Right forelimb (tissue), 1 donor: ENCODE data around the gene TMCC1.
"Not testable (repeated sequence)": the region's sequence is repeated elsewhere in the genome, so short reads cannot be mapped to it uniquely, and the experiment has no call there.

Experiments used
- DNase-seq: peaks from one replicate; pipeline ENCODE4 v3.0.0-alpha.2; 2018

Gene TMCC1

DNA sequence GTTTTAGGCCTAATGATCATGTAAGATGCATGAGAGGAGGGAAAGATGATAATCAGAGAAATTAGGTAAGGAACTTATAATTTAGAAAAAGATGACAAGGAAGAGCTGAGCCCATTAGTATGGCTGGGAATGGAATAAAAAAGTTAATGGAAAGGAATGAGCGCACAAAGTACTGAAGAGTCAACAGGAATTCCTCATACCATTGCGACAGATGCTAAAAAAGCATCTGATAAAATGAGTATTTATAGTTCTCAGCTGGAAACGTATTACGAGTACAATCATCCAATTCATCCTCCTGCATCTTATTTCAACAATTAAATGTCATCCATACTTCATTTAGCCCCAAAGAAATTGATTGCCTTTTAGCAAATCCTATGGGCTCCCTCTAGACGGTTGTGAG is 58.9 kb downstream of the TMCC1 start:
- DNase-seq, result no peak

DNA sequence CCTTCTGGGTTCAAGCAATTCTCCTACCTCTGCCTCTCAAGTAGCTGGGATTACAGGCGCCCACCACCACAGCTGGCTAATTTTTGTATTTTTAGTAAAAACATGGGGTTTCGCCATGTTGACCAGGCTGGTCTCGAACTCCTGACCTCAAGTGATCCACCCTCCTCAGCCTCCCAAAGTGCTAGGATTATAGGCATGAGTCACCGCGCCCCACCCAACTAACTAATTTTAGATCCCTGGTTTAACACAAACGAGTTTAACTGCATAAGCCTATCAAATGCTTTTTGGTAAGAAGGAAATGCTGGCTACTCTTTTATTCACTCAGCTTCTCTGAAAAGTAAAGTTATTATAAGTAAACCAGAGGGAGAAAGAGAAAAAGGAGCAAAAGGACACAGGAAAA is 61.6 kb downstream of the TMCC1 start:
- DNase-seq, result not testable (repeated sequence)

DNA sequence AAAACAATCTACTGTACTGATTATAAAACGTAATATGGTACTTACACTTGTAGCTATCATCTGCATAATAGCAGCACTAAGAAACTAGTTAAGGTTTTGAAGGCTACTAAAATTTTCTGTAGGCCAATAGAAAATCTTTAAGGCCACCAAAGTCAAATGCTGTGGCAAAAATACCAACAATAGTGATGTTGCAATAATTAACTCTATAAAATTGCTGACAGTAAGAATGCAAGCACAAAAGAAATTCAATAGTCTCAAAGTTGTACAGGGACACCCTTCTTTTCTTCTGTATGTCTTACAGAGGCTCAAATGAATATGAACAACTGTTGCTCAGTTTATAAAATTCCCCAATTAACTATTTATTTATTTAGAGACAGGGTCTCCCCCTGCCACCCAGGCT is 62.0 kb downstream of the TMCC1 start:
- no peak for DNase-seq

- no peak for DNase-seq
Observed at GRCh38 chr3:129829640-129830039, 63.9 kb downstream of the TMCC1 start.

- DNase-seq, result no peak
Observed at GRCh38 chr3:129827765-129828164, 65.7 kb downstream of the TMCC1 start.

GRCh38 chr3:129824926-129825541 is 68.5 kb downstream of the TMCC1 start:
- no peak for DNase-seq

GRCh38 chr3:129822679-129823078 is 70.8 kb downstream of the TMCC1 start:
- DNase-seq, result no peak

DNA sequence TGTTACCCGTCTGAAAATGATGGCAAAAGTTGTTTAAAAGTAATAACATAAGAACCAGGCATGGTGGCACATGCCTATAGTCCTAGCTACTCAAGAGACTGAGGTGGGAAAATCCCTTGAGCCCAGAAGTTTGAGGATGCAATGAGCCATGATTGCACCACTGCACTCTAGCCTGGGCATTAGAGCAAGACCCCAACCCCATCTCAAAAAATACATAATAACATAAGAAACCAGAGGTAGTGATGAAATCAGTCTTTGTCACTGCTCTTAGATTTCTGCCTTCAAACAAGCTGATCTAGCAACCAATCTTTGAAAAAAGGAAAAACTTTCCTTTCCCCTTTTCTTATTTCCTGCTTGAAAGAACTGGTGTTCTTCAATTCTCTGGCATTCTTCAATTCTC is 71.3 kb downstream of the TMCC1 start:
- no peak for DNase-seq

GRCh38 chr3:129820587-129820986 is 72.9 kb downstream of the TMCC1 start:
- no peak for DNase-seq

- DNase-seq, result no peak
Observed at GRCh38 chr3:129812589-129812988, 80.9 kb downstream of the TMCC1 start.

DNA sequence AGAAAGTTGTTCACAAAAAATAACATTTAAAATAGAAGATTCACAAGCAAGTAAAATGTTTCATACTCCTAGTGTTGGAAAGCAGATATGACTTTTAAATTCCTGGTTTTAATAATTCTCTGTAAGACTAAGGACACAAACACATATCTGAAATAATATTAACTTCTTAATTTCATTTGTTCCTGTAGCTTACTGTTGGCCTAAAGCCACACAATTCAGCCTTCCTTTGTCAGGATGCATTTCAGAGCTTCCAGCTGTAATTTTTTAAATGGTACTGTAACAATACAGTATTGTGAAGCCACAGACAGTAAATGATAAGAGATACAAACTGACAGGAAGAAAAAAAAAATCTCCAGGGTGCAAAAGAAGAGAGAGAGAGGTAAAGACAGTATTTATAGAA is 84.2 kb downstream of the TMCC1 start:
- DNase-seq, result no peak

DNA sequence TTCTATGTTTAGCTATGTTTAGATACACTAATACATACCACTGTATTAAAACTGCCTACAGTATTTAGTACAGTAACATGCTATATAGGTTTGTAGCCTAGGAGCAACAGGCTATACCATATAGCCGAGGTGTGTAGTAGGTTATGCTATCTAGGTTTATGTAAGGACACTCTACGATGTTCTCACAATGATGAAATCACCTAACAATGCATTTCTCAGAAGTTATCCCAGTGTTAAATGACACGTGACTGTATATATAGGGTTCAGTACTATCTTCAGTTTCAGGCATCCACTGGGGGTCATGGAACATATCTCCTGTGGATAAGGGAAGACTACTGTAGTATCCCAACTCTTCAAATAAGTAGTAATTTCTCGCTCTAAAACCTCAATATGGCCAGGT is 97.4 kb downstream of the TMCC1 start:
- DNase-seq, result no peak

DNA sequence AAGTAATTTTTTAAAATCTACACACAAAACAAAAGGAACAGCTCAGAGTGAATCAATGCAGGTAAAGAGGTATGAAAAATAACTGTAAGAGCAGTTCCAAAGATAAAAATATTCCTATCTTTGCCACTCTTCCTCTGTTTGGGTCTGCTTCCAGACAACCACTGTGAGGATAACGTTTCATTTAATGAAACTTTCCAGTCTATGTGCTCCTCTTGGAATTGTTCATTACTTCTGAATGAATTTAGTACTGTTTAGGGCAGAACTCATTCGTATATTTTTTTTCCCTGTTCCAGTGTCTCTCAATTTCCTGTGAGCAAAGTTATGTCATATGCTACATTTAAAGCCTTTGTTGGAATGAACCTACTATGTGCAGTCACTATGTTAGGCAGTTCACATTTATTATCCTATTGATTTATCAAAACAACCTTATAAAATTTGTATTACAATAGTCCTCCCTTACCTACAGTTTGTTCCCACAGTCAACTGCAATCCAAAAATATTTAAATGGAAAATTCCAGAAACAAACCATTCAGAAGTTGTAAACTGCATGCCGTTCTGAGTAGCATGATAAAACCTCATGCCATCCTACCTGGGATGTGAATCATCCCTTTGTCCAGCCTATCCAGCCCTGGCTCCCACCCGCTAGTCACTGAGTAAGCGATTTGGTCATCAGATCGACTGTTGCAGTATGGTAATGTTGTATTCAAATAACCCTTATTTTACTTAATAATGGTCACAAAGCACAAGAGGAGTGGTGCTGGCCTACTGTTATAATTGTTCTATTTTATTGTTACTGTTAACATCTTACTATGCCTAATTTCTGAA is 98.1 kb downstream of the TMCC1 start:
- DNase-seq, result no peak

- DNase-seq, result no peak
Observed at GRCh38 chr3:129794311-129795185, 99.0 kb downstream of the TMCC1 start.

DNA sequence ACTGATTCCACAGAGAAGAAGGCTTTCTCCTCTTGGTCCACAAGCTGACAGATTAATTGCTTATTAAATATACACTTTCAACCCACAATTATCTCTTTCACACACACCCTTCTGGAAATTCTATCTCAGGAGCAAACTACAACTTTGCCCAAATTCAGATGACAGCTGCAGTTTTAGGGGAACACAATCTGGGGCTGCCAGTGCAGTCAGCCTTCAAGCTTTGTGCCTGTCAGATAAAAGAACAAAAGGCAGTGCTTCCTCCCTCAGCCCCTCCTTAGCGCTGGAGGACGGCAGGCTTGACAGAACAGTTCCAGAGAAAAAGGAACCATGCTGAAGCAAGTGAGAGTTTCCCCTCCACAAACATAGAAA is 99.6 kb downstream of the TMCC1 start:
- no peak for DNase-seq

DNA sequence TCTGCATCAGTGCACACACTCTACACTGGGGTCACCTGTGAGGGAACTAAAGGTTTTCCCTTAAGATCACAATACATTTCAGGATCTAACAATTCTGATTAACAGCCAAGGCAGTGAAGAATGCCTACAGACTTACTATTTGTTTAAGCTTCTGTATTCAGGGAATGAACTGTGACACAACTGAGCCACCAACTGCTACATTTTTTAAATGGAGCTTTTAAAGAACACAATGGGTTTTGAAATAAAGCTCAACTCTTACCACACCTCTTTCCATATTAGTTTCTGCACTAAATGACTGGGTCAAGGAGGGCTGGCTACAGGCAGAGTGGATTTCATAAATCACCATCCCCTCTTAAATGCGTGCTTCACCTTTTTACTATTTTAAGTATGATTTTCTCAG is 100.2 kb downstream of the TMCC1 start:
- no peak for DNase-seq

- no peak for DNase-seq
Observed at GRCh38 chr3:129783470-129783869, 110.0 kb downstream of the TMCC1 start.

GRCh38 chr3:129778871-129779270 is 114.6 kb downstream of the TMCC1 start:
- DNase-seq, result no peak

DNA sequence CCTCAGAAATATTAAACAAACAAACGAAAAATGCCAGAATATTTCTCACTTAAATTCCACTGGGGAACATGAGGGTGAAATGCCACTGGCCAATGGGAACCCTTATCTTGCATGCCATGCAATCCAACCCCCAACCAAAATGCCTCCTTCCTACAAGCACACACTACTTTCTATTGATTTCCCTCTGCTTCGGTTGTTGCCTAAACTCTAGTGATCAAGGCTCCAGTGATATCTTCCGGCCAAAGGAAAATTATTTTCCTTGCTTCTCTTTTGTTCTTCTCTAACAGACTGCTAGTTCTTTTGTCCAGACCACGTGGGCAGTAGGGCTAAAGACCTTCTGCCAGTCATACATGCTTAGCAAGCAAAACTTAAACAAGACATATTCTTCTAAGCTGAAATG is 115.7 kb downstream of the TMCC1 start:
- DNase-seq, result no peak

DNA sequence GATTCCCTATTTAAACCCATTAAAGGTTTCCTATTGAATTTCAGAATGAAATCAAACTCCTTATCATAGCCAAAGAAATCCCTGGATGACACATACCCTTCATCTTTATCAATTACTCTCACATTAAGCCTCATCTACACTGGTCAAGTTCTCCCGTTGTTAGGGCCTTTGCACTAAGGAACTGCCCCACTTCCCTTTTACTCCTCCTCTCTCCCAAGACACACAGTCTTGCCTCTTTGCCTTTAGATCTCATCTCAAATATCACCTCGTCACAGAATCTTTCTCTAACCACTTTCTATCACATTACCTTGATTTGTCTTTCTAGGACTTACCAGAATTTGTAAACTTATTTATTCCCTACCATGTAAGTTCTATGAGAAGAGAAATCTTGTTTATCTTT is 117.6 kb downstream of the TMCC1 start:
- DNase-seq, result no peak

DNA sequence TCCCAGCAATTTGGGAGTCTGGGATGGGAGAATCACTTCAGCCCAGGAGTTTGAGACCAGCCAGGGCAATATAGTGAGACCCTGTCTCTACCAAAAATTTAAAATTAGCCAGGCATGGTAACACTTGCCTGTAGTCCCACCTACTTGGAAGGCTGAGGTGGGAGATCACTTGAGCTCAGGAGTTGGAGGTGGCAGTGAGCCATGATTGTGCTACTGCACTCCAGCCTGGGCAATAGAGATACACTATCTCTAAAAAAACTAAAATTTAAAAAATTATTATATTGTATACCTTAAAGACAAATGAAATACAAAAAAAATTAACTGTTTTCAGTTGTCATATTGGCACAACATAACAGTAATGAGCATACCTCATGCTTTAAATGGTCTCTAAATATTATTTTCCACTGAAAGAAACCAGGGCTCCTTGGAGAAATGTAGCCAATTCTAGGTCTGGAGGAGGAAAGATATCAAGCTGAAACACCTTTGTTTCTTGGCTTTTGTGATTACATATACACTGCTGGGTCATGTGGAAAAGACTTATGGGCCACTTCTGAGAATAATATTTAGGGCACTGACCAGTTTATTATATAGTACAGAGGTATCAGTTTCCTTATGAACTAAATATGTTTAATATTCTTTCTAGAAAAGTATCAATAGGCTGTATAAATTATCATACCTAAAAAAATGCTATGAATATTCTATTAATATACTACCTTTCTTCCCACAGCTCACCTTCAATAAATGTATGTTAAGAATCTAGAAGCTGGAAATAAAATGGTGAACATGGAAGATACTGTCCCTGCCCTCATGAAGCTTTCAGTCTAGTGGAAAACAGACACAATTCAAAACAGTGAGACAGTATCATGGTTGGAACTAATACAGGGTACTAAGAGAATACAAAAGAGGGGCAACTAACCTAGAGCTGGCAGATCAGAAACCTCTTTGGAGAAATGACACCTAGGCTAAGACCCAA is 119.5 kb downstream of the TMCC1 start:
- no peak for DNase-seq

DNA sequence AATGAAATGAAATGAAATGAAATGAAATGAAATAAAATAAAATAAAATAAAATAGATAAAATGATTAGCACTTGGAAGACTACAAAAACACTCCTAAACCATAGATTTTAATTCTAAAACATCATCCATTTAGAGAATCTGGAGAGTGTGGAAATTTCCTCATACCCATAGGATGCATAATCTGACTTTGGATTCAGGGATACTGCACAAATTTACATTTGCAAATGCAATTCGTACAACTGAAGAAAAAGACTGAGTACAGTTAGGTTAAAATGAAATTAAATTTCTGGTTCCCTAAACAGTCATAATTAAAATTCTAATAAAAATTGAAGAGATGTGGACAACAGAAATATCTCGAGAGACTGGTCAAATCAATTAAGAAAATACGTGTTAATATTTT is 122.9 kb downstream of the TMCC1 start:
- no peak for DNase-seq

GRCh38 chr3:129769616-129770015 is 123.9 kb downstream of the TMCC1 start:
- no peak for DNase-seq
